Panc1 (cell line): ENCODE data around the gene GPC3. TPM values are rescaled to one million over a fixed set of nuclear protein-coding genes. Genes with fewer than 3 reads are reported as not detected.

Source experiments
- ATAC-seq: fragments of 200-7000 bp; cut with Tn5 transposase; 2 replicates; pipeline ENCODE4 v1.9.1; 2020; ENCODE audit warnings: mild to moderate bottlenecking, moderate library complexity
- BruUV-seq: library from RNA; stranded (reverse); fragments of 400-500 nt; replicated peaks from 2 replicates; lab custom pipeline; 2021; lab: Mats Ljungman, UMichigan
- CTCF ChIA-PET: fragments of 300-600 bp; sonication (Branson Sonifier 250); formaldehyde crosslinking; loops from one replicate; lab custom pipeline; 2022; ENCODE audit warnings: antibody characterized with exemption; lab: Charles Lee
- POLR2A ChIA-PET: fragments of 300-600 bp; sonication (Branson Sonifier 250); formaldehyde crosslinking; loops from one replicate; lab custom pipeline; 2022; ENCODE audit warnings: antibody characterized with exemption; lab: Charles Lee
- DNase-seq: peaks from one replicate; pipeline ENCODE4 v3.0.0-alpha.2; 2010; ENCODE audit warnings: low read depth, low spot score
- H3K27ac ChIP-seq: 2 replicates; pipeline ENCODE4 v1.5.1; 2011; ENCODE audit warnings: mild to moderate bottlenecking, low read length, inconsistent platforms
- H3K27me3 ChIP-seq: fragments of 200-500 bp; sonication (Bioruptor generic); 2 replicates; pipeline ENCODE4 v1.6.0; 2014; ENCODE audit warnings: low read length, inconsistent platforms; ENCODE audit not compliant: control insufficient read depth, insufficient read depth
- H3K36me3 ChIP-seq: fragments of 200-500 bp; sonication (Bioruptor generic); 2 replicates; pipeline ENCODE4 v1.5.1; 2014; ENCODE audit warnings: inconsistent platforms, mild to moderate bottlenecking, low read length, moderate library complexity; ENCODE audit not compliant: control insufficient read depth, insufficient read depth
- H3K4me1 ChIP-seq: 2 replicates; pipeline ENCODE4 v1.5.1; 2011; ENCODE audit warnings: inconsistent platforms, mild to moderate bottlenecking, low read length, moderate library complexity; ENCODE audit not compliant: control insufficient read depth, insufficient read depth
- H3K4me3 ChIP-seq, 2 experiments: 2 replicates each; pipeline ENCODE4 v1.5.1; 2011 to 2012; ENCODE audit warnings: low read depth in 2 of 2, low read length in 2 of 2, mild to moderate bottlenecking in 2 of 2, inconsistent platforms in 1 of 2, moderate library complexity in 1 of 2
- H3K9me3 ChIP-seq: fragments of 200-500 bp; sonication (Bioruptor generic); 2 replicates; pipeline ENCODE4 v1.5.1; 2014; ENCODE audit warnings: low read depth, mild to moderate bottlenecking, inconsistent platforms, low read length, moderate library complexity; ENCODE audit not compliant: control insufficient read depth, insufficient read depth
- CTCF ChIP-seq: fragments of 450-650 bp; IDR thresholded peaks from 2 replicates; pipeline ENCODE4 v1.5.1; 2017; ENCODE audit warnings: mild to moderate bottlenecking
- POLR2AphosphoS5 ChIP-seq: IDR thresholded peaks from 2 replicates; pipeline ENCODE4 v1.6.1; 2012; ENCODE audit warnings: mild to moderate bottlenecking, low read depth, low read length, moderate library complexity
- REST ChIP-seq, 2 experiments: IDR thresholded peaks; 2 replicates each; pipeline ENCODE4 v1.6.1; 2011 to 2012; ENCODE audit warnings: low read depth in 2 of 2, control low read depth in 1 of 2, low read length in 1 of 2, mild to moderate bottlenecking in 1 of 2, moderate library complexity in 1 of 2; ENCODE audit not compliant: insufficient read depth in 1 of 2
- SIN3A ChIP-seq: IDR thresholded peaks from 2 replicates; pipeline ENCODE4 v1.6.1; 2012; ENCODE audit warnings: low read depth, mild to moderate bottlenecking, low read length, moderate library complexity, borderline replicate concordance; ENCODE audit not compliant: insufficient read depth
- TCF7L2 ChIP-seq: IDR thresholded peaks from 2 replicates; pipeline ENCODE4 v1.6.1; 2011; ENCODE audit warnings: mild to moderate bottlenecking, low read depth, low read length, inconsistent platforms
- in situ Hi-C: cut with HindIII; loops from 2 replicates; pipeline ENCODE4 v1.10.0; 2016; ENCODE audit warnings: low sequenced_read_pairs, low pct_unique_long_range_greater_than_20kb
- intact Hi-C: fragments of 100-400 bp; cut with micrococcal nuclease; formaldehyde crosslinking; loops from one replicate; pipeline ENCODE4 v1.10.0; 2022; ENCODE audit not compliant: unreplicated experiment
- total RNA-seq: library from RNA; stranded (reverse); gene quantifications from one replicate; pipeline ENCODE4 v1.2.1, GENCODE V29; 2021; ENCODE audit not compliant: unreplicated experiment

GPC3 gene
- total RNA-seq, 1 experiment from 2014 or later = 0.95 TPM

GRCh38 chrX:133602881-133603280 is 382.5 kb downstream of the GPC3 start:
- ATAC-seq (no peak), DNase-seq (no peak)
- Histone ChIP-seq H3K4me1 (no peaks in the 10 kb centered on the region), H3K27me3 (no peaks in the 10 kb centered on the region; the same call in 1 of the 2 replicates), H3K27ac (no peak overlapping the region), H3K4me3 (no peak overlapping the region), H3K9me3 (no peaks in the 10 kb centered on the region), H3K36me3 (no peaks in the 10 kb centered on the region)
- BruUV-seq = no TSS peak
- ChIA-PET POLR2A (no interaction called here), CTCF (no interaction called here)
- in situ Hi-C loops = no loop called here
- TF ChIP-seq POLR2AphosphoS5 (no peak), REST (IDR thresholded peaks at IDR 0.05; ENCODE audit: insufficient read depth in 1 of 2, low read depth in 2 of 2, low read length in 1 of 2) (no peak), SIN3A (no peak), TCF7L2 (no peak)
- intact Hi-C loops = no loop called here

- H3K4me3 ChIP-seq = no peak overlapping the region
- in situ Hi-C loops = no loop called here
- no peak overlapping the region for H3K27ac ChIP-seq
- CTCF ChIA-PET = no interaction called here
- no peaks in the 10 kb centered on the region for H3K4me1 ChIP-seq
- no peaks in the 10 kb centered on the region for H3K9me3 ChIP-seq
- POLR2A ChIA-PET = no interaction called here
- intact Hi-C loops = no loop called here
- DNase-seq (no peak), ATAC-seq (no peak)
- H3K36me3 ChIP-seq = no peaks in the 10 kb centered on the region
- TF ChIP-seq SIN3A (no peak), CTCF (no peak), REST (IDR thresholded peaks at IDR 0.05; ENCODE audit: insufficient read depth in 1 of 2, low read depth in 2 of 2, low read length in 1 of 2) (no peak), POLR2AphosphoS5 (no peak), TCF7L2 (no peak)
- peaks cover 2% of the 10 kb centered on the region; the same call in 1 of the 2 replicates for H3K27me3 ChIP-seq
- no TSS peak for BruUV-seq
Observed at GRCh38 chrX:133601116-133601515, 384.3 kb downstream of the GPC3 start.
